HCT116 (cell line): ENCODE data around the gene RETSAT. TPM values are rescaled to one million over a fixed set of nuclear protein-coding genes. Genes with fewer than 3 reads are reported as not detected.

ENCODE experiments used
- ATAC-seq: fragments of 200-7000 bp; cut with Tn5 transposase; 2 replicates; pipeline ENCODE4 v1.9.1; 2020; ENCODE audit warnings: mild to moderate bottlenecking, moderate library complexity
- BruUV-seq: library from RNA; stranded (reverse); fragments of 400-500 nt; replicated peaks from 2 replicates; lab custom pipeline; 2021; lab: Mats Ljungman, UMichigan
- CTCF ChIA-PET: fragments of 300-600 bp; sonication (Branson Sonifier 250); formaldehyde crosslinking; loops from one replicate; lab custom pipeline; 2021; ENCODE audit warnings: antibody characterized with exemption; lab: Charles Lee
- POLR2A ChIA-PET: fragments of 300-600, 350-600 bp; sonication (Branson Sonifier 250); formaldehyde crosslinking; loops from one replicate; lab custom pipeline; 2021; ENCODE audit warnings: antibody characterized with exemption; lab: Charles Lee
- RAD21 ChIA-PET, 2 experiments: fragments of 300-600 bp; sonication (Branson Sonifier 250); formaldehyde crosslinking; loops; one replicate each; lab custom pipeline; 2023; ENCODE audit warnings: low total read pairs in 2 of 2; ENCODE audit not compliant: uncharacterized antibody in 2 of 2, unreplicated experiment in 2 of 2, low non-redundant PET in 1 of 2; lab: Charles Lee
- DNase-seq: peaks from one replicate; pipeline ENCODE4 v3.0.0-alpha.2; 2010; ENCODE audit warnings: low read depth, low spot score
- H2AFZ ChIP-seq: fragments of 200-600 bp; shearing (Covaris generic), sonication (generic); 2 replicates; pipeline ENCODE4 v1.6.1; 2017; ENCODE audit warnings: low read depth, mixed run types, mixed read lengths, antibody characterized with exemption, low read length; ENCODE audit not compliant: poor library complexity, severe bottlenecking
- H3K27ac ChIP-seq: 2 replicates; pipeline ENCODE4 v1.5.1; 2012; ENCODE audit warnings: low read depth, low read length
- H3K27me3 ChIP-seq: fragments of 200-600 bp; sonication (generic); 2 replicates; pipeline ENCODE4 v1.6.1; 2016; ENCODE audit warnings: mixed run types, low read length, mixed read lengths; ENCODE audit not compliant: insufficient read depth
- H3K36me3 ChIP-seq, 2 experiments: fragments of 200-500 bp in 1 of 2; fragments of 200-600 bp in 1 of 2; sonication (Bioruptor generic) in 1 of 2; sonication (generic) in 1 of 2; 2 replicates each; pipeline versions ENCODE4 v1.5.1 to v1.6.1; 2014 to 2016; ENCODE audit warnings: low read length in 2 of 2, inconsistent platforms in 1 of 2, mixed read lengths in 1 of 2, mixed run types in 1 of 2; ENCODE audit not compliant: insufficient read depth in 2 of 2, control insufficient read depth in 1 of 2
- H3K4me1 ChIP-seq, 2 experiments: fragments of 200-600 bp in 1 of 2; sonication (generic) in 1 of 2; 2 replicates each; pipeline versions ENCODE4 v1.5.1 to v1.6.1; 2012 to 2017; ENCODE audit warnings: low read length in 2 of 2, inconsistent platforms in 1 of 2, mild to moderate bottlenecking in 1 of 2, mixed read lengths in 1 of 2, mixed run types in 1 of 2, moderate library complexity in 1 of 2; ENCODE audit not compliant: insufficient read depth in 2 of 2, control insufficient read depth in 1 of 2
- H3K4me2 ChIP-seq: fragments of 200-600 bp; sonication (generic); 2 replicates; pipeline ENCODE4 v1.6.1; 2017; ENCODE audit warnings: mixed run types, low read length, mixed read lengths
- H3K4me3 ChIP-seq, 2 experiments: fragments of 200-600 bp in 1 of 2; sonication (generic) in 1 of 2; replicated peaks in 1 of 2; 2 replicates each; pipeline ENCODE4 v1.5.1; 2011 to 2016; ENCODE audit warnings: low read length in 2 of 2, control low read depth in 1 of 2, low read depth in 1 of 2, mild to moderate bottlenecking in 1 of 2, mixed read lengths in 1 of 2, mixed run types in 1 of 2
- H3K79me2 ChIP-seq: fragments of 200-600 bp; sonication (generic); 2 replicates; pipeline ENCODE4 v1.6.1; 2017; ENCODE audit warnings: mild to moderate bottlenecking, mixed run types, low read length, moderate library complexity, mixed read lengths; ENCODE audit not compliant: insufficient read depth
- H3K9ac ChIP-seq: fragments of 200-600 bp; sonication (generic); 2 replicates; pipeline ENCODE4 v1.6.1; 2016; ENCODE audit warnings: low read length, mixed read lengths
- H3K9me2 ChIP-seq: fragments of 200-600 bp; sonication (generic), shearing (Covaris generic); 2 replicates; pipeline ENCODE4 v1.6.1; 2017; ENCODE audit warnings: mixed run types, mild to moderate bottlenecking, moderate library complexity; ENCODE audit not compliant: insufficient read depth
- H3K9me3 ChIP-seq, 2 experiments: fragments of 200-500 bp in 1 of 2; fragments of 200-600 bp in 1 of 2; sonication (Bioruptor generic) in 1 of 2; sonication (generic) in 1 of 2; 2 replicates each; pipeline ENCODE4 v1.6.1; 2014 to 2017; ENCODE audit warnings: low read length in 2 of 2, mixed read lengths in 2 of 2, inconsistent platforms in 1 of 2, low read depth in 1 of 2, mild to moderate bottlenecking in 1 of 2, mixed run types in 1 of 2, moderate library complexity in 1 of 2; ENCODE audit not compliant: control insufficient read depth in 1 of 2, insufficient read depth in 1 of 2
- H4K20me1 ChIP-seq: fragments of 200-600 bp; sonication (generic), shearing (Covaris generic); 2 replicates; pipeline ENCODE4 v1.6.1; 2017; ENCODE audit warnings: mixed run types, mild to moderate bottlenecking, moderate library complexity; ENCODE audit not compliant: insufficient read depth
- CBX3 ChIP-seq: IDR thresholded peaks from 2 replicates; pipeline ENCODE4 v1.6.1; 2012; ENCODE audit warnings: low read depth
- CEBPB ChIP-seq: IDR thresholded peaks from 2 replicates; pipeline ENCODE4 v1.6.1; 2012; ENCODE audit warnings: low read depth
- EGR1 ChIP-seq: IDR thresholded peaks from 2 replicates; pipeline ENCODE4 v1.6.1; 2012; ENCODE audit warnings: low read depth
- POLR2AphosphoS5 ChIP-seq: IDR thresholded peaks from 2 replicates; pipeline ENCODE4 v1.6.1; 2011; ENCODE audit warnings: mild to moderate bottlenecking, low read depth, low read length, moderate library complexity
- TCF7L2 ChIP-seq: IDR thresholded peaks from 2 replicates; pipeline ENCODE4 v1.7.0; 2011; ENCODE audit warnings: borderline replicate concordance, inconsistent platforms; ENCODE audit not compliant: insufficient read depth, insufficient read length; ENCODE audit errors: extremely low read depth
- ZNF274 ChIP-seq: fragments of 200-500 bp; sonication (Bioruptor generic); IDR thresholded peaks from 2 replicates; pipeline ENCODE4 v1.6.1; 2014; ENCODE audit warnings: mild to moderate bottlenecking, low read depth, low read length, inconsistent platforms
- intact Hi-C: fragments of 100-400 bp; cut with micrococcal nuclease; formaldehyde crosslinking; loops from 2 replicates; pipeline ENCODE4 v1.10.0; 2022
- total RNA-seq: library from RNA; stranded (reverse); gene quantifications from one replicate; pipeline ENCODE4 v1.2.1, GENCODE V29; 2021; ENCODE audit not compliant: unreplicated experiment
- TF ChIP-seq, protein P1 (sequence below): IDR thresholded peaks from 2 replicates; pipeline ENCODE4 v1.6.1; 2011; ENCODE audit warnings: mild to moderate bottlenecking, low read length, moderate library complexity; ENCODE audit not compliant: insufficient replicate concordance; ENCODE audit errors: extremely low read depth
- TF ChIP-seq, protein P2 (sequence below), 3 experiments: fragments of 200-600 bp in 1 of 3; sonication (generic) in 1 of 3; IDR thresholded peaks in 2 of 3; conservative IDR thresholded peaks in 1 of 3; 2 replicates each; pipeline ENCODE4 v1.5.1; 2012 to 2017; ENCODE audit warnings: low read depth in 2 of 3, low read length in 2 of 3, antibody characterized with exemption in 1 of 3, borderline replicate concordance in 1 of 3, control low read depth in 1 of 3, mild to moderate bottlenecking in 1 of 3, mixed read lengths in 1 of 3, mixed run types in 1 of 3, moderate library complexity in 1 of 3; ENCODE audit not compliant: insufficient read depth in 1 of 3

Gene RETSAT
- total RNA-seq, 1 experiment from 2014 or later = 59.7 TPM

DNA sequence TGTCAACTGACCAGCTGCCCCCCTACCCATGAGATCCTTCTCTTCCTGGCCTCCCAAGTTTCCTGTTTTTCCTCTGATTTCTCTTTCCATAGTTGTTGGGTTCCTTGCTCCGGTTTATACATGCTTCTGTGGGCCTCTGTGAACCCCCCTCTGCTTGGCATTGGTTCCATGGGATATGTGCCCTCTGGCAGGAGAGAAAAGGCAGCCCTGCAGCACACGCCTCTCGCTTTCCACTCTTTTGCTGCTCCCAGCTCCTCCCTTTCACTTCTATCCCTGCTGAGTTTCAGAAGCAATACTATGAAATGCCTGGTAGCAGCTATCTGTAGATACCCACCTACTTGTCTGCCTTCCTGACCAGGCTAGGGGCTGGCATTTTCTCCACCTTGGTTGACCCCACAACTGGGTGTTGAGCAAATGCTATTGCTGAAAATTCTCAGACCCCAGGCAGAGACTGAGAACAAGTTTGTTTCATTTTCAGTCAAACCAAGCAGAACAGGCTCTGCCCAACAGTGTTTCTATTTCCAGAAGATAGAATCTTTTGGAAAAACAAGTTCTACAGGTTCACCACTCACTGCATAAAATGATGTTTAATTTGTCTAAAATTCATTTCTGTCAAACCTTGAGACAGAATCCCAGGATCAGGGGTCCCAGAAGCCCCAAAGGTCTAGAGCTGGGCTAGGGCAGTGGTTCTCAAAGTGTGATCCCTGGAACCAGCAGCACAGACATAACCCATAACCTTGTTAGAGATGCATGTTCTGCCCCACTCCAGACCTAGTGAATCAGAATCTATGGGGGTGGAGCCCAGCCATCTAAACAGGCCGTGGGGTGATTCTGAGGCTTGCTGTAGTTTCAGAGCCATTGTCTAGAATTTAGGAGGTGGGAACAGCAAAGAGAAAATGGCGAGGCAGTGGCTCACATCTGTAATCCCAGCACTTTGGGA lies 42.5 kb upstream of the RETSAT start:
- peaks cover 15 to 39% of the 10 kb centered on the region in 2 experiments for H3K36me3 ChIP-seq
- H3K9me2 ChIP-seq = no peaks in the 10 kb centered on the region
- H3K4me3 ChIP-seq = no peak overlapping the region
- no peaks in the 10 kb centered on the region for H4K20me1 ChIP-seq
- RAD21 ChIA-PET = no interaction called here
- H3K4me2 ChIP-seq = no peak overlapping the region
- no peaks in the 10 kb centered on the region for H3K79me2 ChIP-seq
- H3K9me3 ChIP-seq = no peaks in the 10 kb centered on the region
- H2AFZ ChIP-seq = no peak overlapping the region
- CTCF ChIA-PET = no interaction called here
- no peak for DNase-seq
- peaks cover 0 to 6% of the 10 kb centered on the region in 2 experiments; a peak in 1 of 4 replicates for H3K4me1 ChIP-seq
- BruUV-seq = no TSS peak
- TF ChIP-seq, protein P1, sequence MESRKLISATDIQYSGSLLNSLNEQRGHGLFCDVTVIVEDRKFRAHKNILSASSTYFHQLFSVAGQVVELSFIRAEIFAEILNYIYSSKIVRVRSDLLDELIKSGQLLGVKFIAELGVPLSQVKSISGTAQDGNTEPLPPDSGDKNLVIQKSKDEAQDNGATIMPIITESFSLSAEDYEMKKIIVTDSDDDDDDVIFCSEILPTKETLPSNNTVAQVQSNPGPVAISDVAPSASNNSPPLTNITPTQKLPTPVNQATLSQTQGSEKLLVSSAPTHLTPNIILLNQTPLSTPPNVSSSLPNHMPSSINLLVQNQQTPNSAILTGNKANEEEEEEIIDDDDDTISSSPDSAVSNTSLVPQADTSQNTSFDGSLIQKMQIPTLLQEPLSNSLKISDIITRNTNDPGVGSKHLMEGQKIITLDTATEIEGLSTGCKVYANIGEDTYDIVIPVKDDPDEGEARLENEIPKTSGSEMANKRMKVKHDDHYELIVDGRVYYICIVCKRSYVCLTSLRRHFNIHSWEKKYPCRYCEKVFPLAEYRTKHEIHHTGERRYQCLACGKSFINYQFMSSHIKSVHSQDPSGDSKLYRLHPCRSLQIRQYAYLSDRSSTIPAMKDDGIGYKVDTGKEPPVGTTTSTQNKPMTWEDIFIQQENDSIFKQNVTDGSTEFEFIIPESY = no peak
- no peak for TF ChIP-seq ZNF274
- TF ChIP-seq EGR1 = no peak
- TF ChIP-seq TCF7L2 = no peak
- TF ChIP-seq POLR2AphosphoS5 = no peak
- TF ChIP-seq, protein P2, sequence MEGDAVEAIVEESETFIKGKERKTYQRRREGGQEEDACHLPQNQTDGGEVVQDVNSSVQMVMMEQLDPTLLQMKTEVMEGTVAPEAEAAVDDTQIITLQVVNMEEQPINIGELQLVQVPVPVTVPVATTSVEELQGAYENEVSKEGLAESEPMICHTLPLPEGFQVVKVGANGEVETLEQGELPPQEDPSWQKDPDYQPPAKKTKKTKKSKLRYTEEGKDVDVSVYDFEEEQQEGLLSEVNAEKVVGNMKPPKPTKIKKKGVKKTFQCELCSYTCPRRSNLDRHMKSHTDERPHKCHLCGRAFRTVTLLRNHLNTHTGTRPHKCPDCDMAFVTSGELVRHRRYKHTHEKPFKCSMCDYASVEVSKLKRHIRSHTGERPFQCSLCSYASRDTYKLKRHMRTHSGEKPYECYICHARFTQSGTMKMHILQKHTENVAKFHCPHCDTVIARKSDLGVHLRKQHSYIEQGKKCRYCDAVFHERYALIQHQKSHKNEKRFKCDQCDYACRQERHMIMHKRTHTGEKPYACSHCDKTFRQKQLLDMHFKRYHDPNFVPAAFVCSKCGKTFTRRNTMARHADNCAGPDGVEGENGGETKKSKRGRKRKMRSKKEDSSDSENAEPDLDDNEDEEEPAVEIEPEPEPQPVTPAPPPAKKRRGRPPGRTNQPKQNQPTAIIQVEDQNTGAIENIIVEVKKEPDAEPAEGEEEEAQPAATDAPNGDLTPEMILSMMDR (IDR thresholded peaks at IDR 0.05 in 2 of 3, conservative IDR thresholded peaks at IDR 0.05 in 1 of 3; ENCODE audit: borderline replicate concordance in 1 of 3, insufficient read depth in 1 of 3, low read depth in 2 of 3, low read length in 2 of 3) = no peak
- no peak for TF ChIP-seq CBX3
- TF ChIP-seq CEBPB = no peak
- POLR2A ChIA-PET = no interaction called here
- no peak overlapping the region for H3K27ac ChIP-seq
- H3K27me3 ChIP-seq = no peaks in the 10 kb centered on the region
- no peak overlapping the region for H3K9ac ChIP-seq
- ATAC-seq = no peak
- intact Hi-C loops = no loop called here
